Ovary (tissue), 9 donors: ENCODE data around the gene OAS2. TPM values are rescaled to one million over a fixed set of nuclear protein-coding genes. Genes with fewer than 3 reads are reported as not detected.

Experiments
- DNase-seq, 5 donors: peaks; one replicate each; pipeline ENCODE4 v3.0.0-alpha.2; 2019 to 2020
- H3K27ac ChIP-seq, 2 donors: fragments of 200-600 bp; one replicate each; pipeline versions ENCODE4 v1.5.1 to v1.8.0; 2019 to 2022
- H3K27me3 ChIP-seq: fragments of 200-600 bp; one replicate; pipeline ENCODE4 v1.8.0; 2022
- H3K36me3 ChIP-seq: fragments of 200-600 bp; sonication (generic); one replicate; pipeline ENCODE4 v1.5.1; 2019
- H3K4me1 ChIP-seq: one replicate; pipeline ENCODE4 v1.8.1; 2013; ENCODE audit warnings: mild to moderate bottlenecking, moderate library complexity; ENCODE audit not compliant: insufficient read depth
- H3K4me3 ChIP-seq: fragments of 200-600 bp; sonication (generic); one replicate; pipeline ENCODE4 v1.5.1; 2017
- H3K9me3 ChIP-seq, 2 donors: fragments of 200-600 bp in 1 of 2; sonication (generic) in 1 of 2; one replicate each; pipeline versions ENCODE4 v1.5.1 to v1.8.1; 2013 to 2019; ENCODE audit warnings: mild to moderate bottlenecking in 1 of 2, moderate library complexity in 1 of 2
- EP300 ChIP-seq: sonication (generic); formaldehyde crosslinking; IDR thresholded peaks from one replicate; pipeline ENCODE4 v1.6.1; 2017; ENCODE audit warnings: antibody characterized with exemption
- POLR2A ChIP-seq: fragments of 450-650 bp; IDR thresholded peaks from one replicate; pipeline ENCODE4 v1.6.1; 2017; ENCODE audit warnings: antibody characterized with exemption, mild to moderate bottlenecking, moderate library complexity
- WGBS, 3 donors: extraction: QIAGEN DNeasy Blood & Tissue Kit in 1 of 3; methylation state at CpG; one replicate each; pipeline versions ENCODE4 v1.1.5 to v1.1.7; 2013 to 2017; 5-methylcytosine and 5-hydroxymethylcytosine counted together
- intact Hi-C, 4 donors: fragments of 100-400 bp; cut with DNase I; formaldehyde crosslinking; loops; one replicate each; pipeline versions ENCODE4 v1.11.0 to v1.15.1; 2022 to 2023
- polyA plus RNA-seq, 2 donors: library from polyadenylated mRNA; stranded (reverse); fragments of 200-250 nt in 1 of 2; fragments of 350-450 nt in 1 of 2; fragmentation: Illumina TruSeq in 1 of 2; extraction: RNeasy Lipid Tissue Mini Kit (QIAGEN cat#74804) in 1 of 2; gene quantifications; one replicate each; pipeline ENCODE4 v1.2.3, GENCODE V29; 2013 to 2014
- total RNA-seq, 7 donors: library from RNA; depleted of rRNA in 2 of 7; stranded (reverse); fragments of >200 nt in 2 of 7; fragmentation: NEBNext Ultra II Directional in 3 of 7; extraction: Animal tissue kit (Norgen Biotek cat#: 25700) in 3 of 7; gene quantifications; one replicate each; pipeline versions ENCODE4 v1.1.0 to v1.2.4, GENCODE V29; 2016 to 2023
- TF ChIP-seq, protein P1 (sequence below), 3 donors: fragments of 450-650 bp in 2 of 3; fragments of 200-600 bp in 1 of 3; IDR thresholded peaks; one replicate each; pipeline versions ENCODE4 v1.5.1 to v1.8.0; 2016 to 2022; ENCODE audit warnings: antibody characterized with exemption in 3 of 3, mild to moderate bottlenecking in 1 of 3
- donor health status: DM: no; HTN: no; CAD: no; lungs with moderate emphysema.
- donor health status: DM: no; HTN: no; CAD: no.
- donor health status: Bipolar disorder and iron deficiency.
- donor health status: DM: yes; HTN: yes; CAD: no.
- donor health status: DM: no; HTN: no; CAD: no.
- donor health status: DM: yes; HTN: yes; CAD: no.

Gene OAS2
- total and polyA plus RNA-seq, 9 donors = 1.4 to 57.0 (median 3.6) TPM

GRCh38 chr12:113003636-113004035 is 25.3 kb downstream of the OAS2 start:
- Histone ChIP-seq H3K4me3 (no peak overlapping the region), H3K4me1 (no peaks in the 10 kb centered on the region), H3K36me3 (no peaks in the 10 kb centered on the region), H3K27ac (no peak overlapping the region), H3K9me3 (no peaks in the 10 kb centered on the region), H3K27me3 (no peaks in the 10 kb centered on the region)
- intact Hi-C loops = no loop called here
- WGBS, 3 donors = 84 to 88% (median 85%) methylated on average over 9 of the region's 9 CpGs
- DNase-seq = no peak
- TF ChIP-seq POLR2A = no peak
- TF ChIP-seq, protein P1, sequence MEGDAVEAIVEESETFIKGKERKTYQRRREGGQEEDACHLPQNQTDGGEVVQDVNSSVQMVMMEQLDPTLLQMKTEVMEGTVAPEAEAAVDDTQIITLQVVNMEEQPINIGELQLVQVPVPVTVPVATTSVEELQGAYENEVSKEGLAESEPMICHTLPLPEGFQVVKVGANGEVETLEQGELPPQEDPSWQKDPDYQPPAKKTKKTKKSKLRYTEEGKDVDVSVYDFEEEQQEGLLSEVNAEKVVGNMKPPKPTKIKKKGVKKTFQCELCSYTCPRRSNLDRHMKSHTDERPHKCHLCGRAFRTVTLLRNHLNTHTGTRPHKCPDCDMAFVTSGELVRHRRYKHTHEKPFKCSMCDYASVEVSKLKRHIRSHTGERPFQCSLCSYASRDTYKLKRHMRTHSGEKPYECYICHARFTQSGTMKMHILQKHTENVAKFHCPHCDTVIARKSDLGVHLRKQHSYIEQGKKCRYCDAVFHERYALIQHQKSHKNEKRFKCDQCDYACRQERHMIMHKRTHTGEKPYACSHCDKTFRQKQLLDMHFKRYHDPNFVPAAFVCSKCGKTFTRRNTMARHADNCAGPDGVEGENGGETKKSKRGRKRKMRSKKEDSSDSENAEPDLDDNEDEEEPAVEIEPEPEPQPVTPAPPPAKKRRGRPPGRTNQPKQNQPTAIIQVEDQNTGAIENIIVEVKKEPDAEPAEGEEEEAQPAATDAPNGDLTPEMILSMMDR (IDR thresholded peaks at IDR 0.05) = no peak
- no peak for TF ChIP-seq EP300

- TF ChIP-seq EP300 = no peak
- TF ChIP-seq, protein P1 (IDR thresholded peaks at IDR 0.05) = no peak
- no peak for TF ChIP-seq POLR2A
- H3K9me3 ChIP-seq = no peaks in the 10 kb centered on the region
- no peaks in the 10 kb centered on the region for H3K27me3 ChIP-seq
- intact Hi-C loops = no loop called here
- H3K4me1 ChIP-seq = no peaks in the 10 kb centered on the region
- H3K27ac ChIP-seq = no peak overlapping the region
- H3K4me3 ChIP-seq = no peak overlapping the region
- WGBS, 3 donors = 68 to 83% (median 81%) methylated on average over 4 of the region's 4 CpGs
- DNase-seq = no peak
- no peaks in the 10 kb centered on the region for H3K36me3 ChIP-seq
These were observed 27.4 kb downstream of the OAS2 start for GRCh38 chr12:113005762-113006161.

GRCh38 chr12:113006206-113006605 is 27.9 kb downstream of the OAS2 start:
- no peaks in the 10 kb centered on the region for H3K9me3 ChIP-seq
- H3K27me3 ChIP-seq = no peaks in the 10 kb centered on the region
- TF ChIP-seq, protein P1 (IDR thresholded peaks at IDR 0.05) = no peak
- TF ChIP-seq POLR2A (no peak), EP300 (no peak)
- intact Hi-C loops = no loop called here
- H3K4me1 ChIP-seq = no peaks in the 10 kb centered on the region
- H3K4me3 ChIP-seq = no peak overlapping the region
- WGBS, 3 donors = 91 to 93% (median 92%) methylated on average over 7 of the region's 7 CpGs
- DNase-seq = no peak
- no peaks in the 10 kb centered on the region for H3K36me3 ChIP-seq
- no peak overlapping the region for H3K27ac ChIP-seq

DNA sequence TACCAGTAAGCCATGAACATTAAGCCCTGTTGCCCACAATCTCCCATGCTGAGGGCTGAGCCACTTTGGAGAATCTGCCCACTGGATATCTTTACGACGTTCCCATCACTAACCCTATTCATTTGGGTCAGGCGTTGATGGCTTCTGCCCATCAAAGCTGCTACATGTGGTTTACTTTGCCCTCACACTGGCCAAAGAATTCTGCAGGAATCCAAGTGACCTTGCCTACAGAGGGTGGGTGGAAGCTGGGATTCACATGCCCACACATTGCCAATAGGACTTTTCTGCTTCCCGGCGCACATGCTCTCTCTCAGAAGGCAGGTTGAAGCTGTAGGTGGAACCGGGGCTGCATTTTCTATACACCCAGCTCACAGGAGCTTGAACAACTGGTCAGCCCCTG is 28.3 kb downstream of the OAS2 start:
- intact Hi-C loops = no loop called here
- DNase-seq = no peak

More for the DNA sequence above, 28.3 kb downstream of the OAS2 start:
- WGBS, 3 donors = 88 to 93% (median 89%) methylated on average over 6 of the region's 6 CpGs
- no peaks in the 10 kb centered on the region for H3K36me3 ChIP-seq
- H3K27me3 ChIP-seq = no peaks in the 10 kb centered on the region
- TF ChIP-seq EP300 = no peak
- TF ChIP-seq POLR2A = no peak
- TF ChIP-seq, protein P1 (IDR thresholded peaks at IDR 0.05) = no peak
- H3K9me3 ChIP-seq = no peaks in the 10 kb centered on the region
- no peak overlapping the region for H3K27ac ChIP-seq
- H3K4me1 ChIP-seq = no peaks in the 10 kb centered on the region
- no peak overlapping the region for H3K4me3 ChIP-seq
